Measurements from ENCODE around the gene HECW1.

The HECW1 gene

GRCh38 chr7:43465581-43466554 is 353.4 kb downstream of the HECW1 start:
- DNase-seq (ENCODE audit: extremely low spot score): no peak
- POLR2A ChIA-PET: no interaction called here
- TF ChIP-seq BHLHE40 (IDR thresholded peaks at IDR 0.05; ENCODE audit: borderline replicate concordance) (no peak), SUZ12 (IDR thresholded peaks at IDR 0.05) (no peak), FOXM1 (IDR thresholded peaks at IDR 0.05; ENCODE audit: borderline replicate concordance) (no peak), FOXK2 (IDR thresholded peaks at IDR 0.05) (no peak), NFRKB (IDR thresholded peaks at IDR 0.05) (no peak), ELF4 (IDR thresholded peaks at IDR 0.05) (no peak)
- TF ChIP-seq, protein P1, sequence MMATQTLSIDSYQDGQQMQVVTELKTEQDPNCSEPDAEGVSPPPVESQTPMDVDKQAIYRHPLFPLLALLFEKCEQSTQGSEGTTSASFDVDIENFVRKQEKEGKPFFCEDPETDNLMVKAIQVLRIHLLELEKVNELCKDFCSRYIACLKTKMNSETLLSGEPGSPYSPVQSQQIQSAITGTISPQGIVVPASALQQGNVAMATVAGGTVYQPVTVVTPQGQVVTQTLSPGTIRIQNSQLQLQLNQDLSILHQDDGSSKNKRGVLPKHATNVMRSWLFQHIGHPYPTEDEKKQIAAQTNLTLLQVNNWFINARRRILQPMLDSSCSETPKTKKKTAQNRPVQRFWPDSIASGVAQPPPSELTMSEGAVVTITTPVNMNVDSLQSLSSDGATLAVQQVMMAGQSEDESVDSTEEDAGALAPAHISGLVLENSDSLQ (IDR thresholded peaks at IDR 0.05): no peak
- CTCF ChIA-PET: no interaction called here

- CTCF ChIA-PET: interaction anchor here (1.0 kb wide), 1 partner anchor 28 kb away, joined by 4 read pairs; no protein-coding TSS in a partner anchor
Measured at GRCh38 chr7:43467406-43467805, 355.0 kb downstream of the HECW1 start.

DNA sequence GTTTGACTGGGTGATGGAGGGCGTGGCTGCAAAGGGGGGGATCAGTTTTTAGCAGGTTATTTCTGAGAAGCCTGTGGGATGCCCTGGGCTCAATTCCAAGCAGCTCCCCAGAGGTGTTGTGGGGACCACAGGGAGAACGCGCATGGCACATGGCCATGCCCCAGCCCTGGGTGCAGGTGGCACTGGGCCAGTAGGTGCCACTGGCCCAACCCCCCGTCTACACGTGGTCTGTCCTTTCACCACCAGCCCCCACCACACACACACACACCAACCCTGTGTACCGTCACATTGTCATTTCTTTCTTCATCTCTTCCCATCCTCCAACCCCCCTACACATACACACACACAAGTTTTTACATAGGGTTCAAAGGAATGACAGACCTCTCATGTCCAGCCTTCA is 355.4 kb downstream of the HECW1 start:
- no peak for TF ChIP-seq NFRKB (IDR thresholded peaks at IDR 0.05)
- TF ChIP-seq TARDBP (IDR thresholded peaks at IDR 0.05): no peak
- no peak for TF ChIP-seq HDGF (IDR thresholded peaks at IDR 0.05; ENCODE audit: borderline replicate concordance)
- TF ChIP-seq CTBP1 (IDR thresholded peaks at IDR 0.05; ENCODE audit: borderline replicate concordance): no peak
- no peak for TF ChIP-seq FOXM1 (IDR thresholded peaks at IDR 0.05; ENCODE audit: borderline replicate concordance)
- TF ChIP-seq FOXK2 (IDR thresholded peaks at IDR 0.05): no peak
- TF ChIP-seq ARNT (IDR thresholded peaks at IDR 0.05): no peak
- TF ChIP-seq ELF4 (IDR thresholded peaks at IDR 0.05): no peak
- no peak for TF ChIP-seq L3MBTL2 (conservative IDR thresholded peaks at IDR 0.05)
- no peak for TF ChIP-seq LEF1 (IDR thresholded peaks at IDR 0.05; ENCODE audit: borderline replicate concordance)
- TF ChIP-seq FOXA1 (IDR thresholded peaks at IDR 0.05): no peak
- TF ChIP-seq SP1 (IDR thresholded peaks at IDR 0.05): no peak
- TF ChIP-seq ZNF384 (IDR thresholded peaks at IDR 0.05): no peak
- TF ChIP-seq, protein P1 (IDR thresholded peaks at IDR 0.05): no peak
- TF ChIP-seq SUZ12 (IDR thresholded peaks at IDR 0.05): no peak
- TF ChIP-seq BHLHE40 (IDR thresholded peaks at IDR 0.05; ENCODE audit: borderline replicate concordance): no peak
- ChIA-PET CTCF (interaction anchor here (1.0 kb wide), 1 partner anchor 28 kb away, joined by 4 read pairs; no protein-coding TSS in a partner anchor), POLR2A (no interaction called here)
- no peak for DNase-seq (ENCODE audit: extremely low spot score)

More at GRCh38 chr7:43467406-43467805, 355.0 kb downstream of the HECW1 start:
- no peak for DNase-seq (ENCODE audit: extremely low spot score)
- POLR2A ChIA-PET: no interaction called here
- TF ChIP-seq BHLHE40 (IDR thresholded peaks at IDR 0.05; ENCODE audit: borderline replicate concordance) (no peak), SP1 (IDR thresholded peaks at IDR 0.05) (no peak), ZNF384 (IDR thresholded peaks at IDR 0.05) (no peak), TARDBP (IDR thresholded peaks at IDR 0.05) (no peak), FOXA1 (IDR thresholded peaks at IDR 0.05) (no peak), L3MBTL2 (conservative IDR thresholded peaks at IDR 0.05) (no peak), FOXK2 (IDR thresholded peaks at IDR 0.05) (no peak)

- POLR2A ChIA-PET: interaction anchor here (1.4 kb wide), 1 partner anchor 537 kb away, joined by 3 read pairs; the partner anchor contains the start of genes MRPL32 and PSMA2
- no peak for TF ChIP-seq CTBP1 (IDR thresholded peaks at IDR 0.05; ENCODE audit: borderline replicate concordance)
- TF ChIP-seq LEF1 (IDR thresholded peaks at IDR 0.05; ENCODE audit: borderline replicate concordance): no peak
- TF ChIP-seq L3MBTL2 (conservative IDR thresholded peaks at IDR 0.05): no peak
- TF ChIP-seq FOXA1 (IDR thresholded peaks at IDR 0.05): no peak
- TF ChIP-seq ARNT (IDR thresholded peaks at IDR 0.05): no peak
- no peak for TF ChIP-seq TARDBP (IDR thresholded peaks at IDR 0.05)
- TF ChIP-seq SP1 (IDR thresholded peaks at IDR 0.05): no peak
- TF ChIP-seq, protein P1 (IDR thresholded peaks at IDR 0.05): no peak
- TF ChIP-seq ELF4 (IDR thresholded peaks at IDR 0.05): no peak
- DNase-seq (ENCODE audit: extremely low spot score): no peak
- CTCF ChIA-PET: no interaction called here
Measured at GRCh38 chr7:43469051-43469450, 356.6 kb downstream of the HECW1 start.

DNA sequence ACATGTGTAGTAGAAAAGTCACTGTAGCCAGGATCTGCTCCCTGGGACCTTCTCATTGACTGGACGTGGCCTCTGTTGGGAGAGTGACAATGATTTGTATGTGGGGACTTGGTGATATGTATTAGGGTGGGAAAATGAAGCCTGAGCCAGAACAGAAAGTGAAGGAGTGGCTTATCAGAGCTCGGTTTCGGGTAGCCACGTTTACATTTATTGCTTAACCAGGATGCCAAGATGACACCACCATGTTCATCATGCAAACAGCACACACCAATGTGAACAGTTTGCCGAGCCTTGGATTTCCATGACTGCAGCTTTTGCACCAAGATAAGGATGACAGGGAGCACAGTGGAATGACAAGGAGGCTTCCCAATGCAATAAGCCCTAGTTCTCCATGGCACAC is 357.7 kb downstream of the HECW1 start:
- no peak for DNase-seq (ENCODE audit: extremely low spot score)
- CTCF ChIA-PET: interaction anchor here (0.7 kb wide), 1 partner anchor 112 kb away, joined by 3 read pairs; no protein-coding TSS in a partner anchor
- POLR2A ChIA-PET: no interaction called here
- TF ChIP-seq, protein P1 (IDR thresholded peaks at IDR 0.05): no peak
- TF ChIP-seq FOXK2 (IDR thresholded peaks at IDR 0.05) (no peak), L3MBTL2 (conservative IDR thresholded peaks at IDR 0.05) (no peak), NFRKB (IDR thresholded peaks at IDR 0.05) (no peak), FOXA1 (IDR thresholded peaks at IDR 0.05) (no peak), CTBP1 (IDR thresholded peaks at IDR 0.05; ENCODE audit: borderline replicate concordance) (no peak), HDGF (IDR thresholded peaks at IDR 0.05; ENCODE audit: borderline replicate concordance) (no peak), SUZ12 (IDR thresholded peaks at IDR 0.05) (no peak), ELF4 (IDR thresholded peaks at IDR 0.05) (no peak), ARNT (IDR thresholded peaks at IDR 0.05) (no peak), FOXM1 (IDR thresholded peaks at IDR 0.05; ENCODE audit: borderline replicate concordance) (no peak), SP1 (IDR thresholded peaks at IDR 0.05) (no peak)

All from HEK293T (cell line).